ENCODE results near the gene VPS37B.

VPS37B gene

DNA sequence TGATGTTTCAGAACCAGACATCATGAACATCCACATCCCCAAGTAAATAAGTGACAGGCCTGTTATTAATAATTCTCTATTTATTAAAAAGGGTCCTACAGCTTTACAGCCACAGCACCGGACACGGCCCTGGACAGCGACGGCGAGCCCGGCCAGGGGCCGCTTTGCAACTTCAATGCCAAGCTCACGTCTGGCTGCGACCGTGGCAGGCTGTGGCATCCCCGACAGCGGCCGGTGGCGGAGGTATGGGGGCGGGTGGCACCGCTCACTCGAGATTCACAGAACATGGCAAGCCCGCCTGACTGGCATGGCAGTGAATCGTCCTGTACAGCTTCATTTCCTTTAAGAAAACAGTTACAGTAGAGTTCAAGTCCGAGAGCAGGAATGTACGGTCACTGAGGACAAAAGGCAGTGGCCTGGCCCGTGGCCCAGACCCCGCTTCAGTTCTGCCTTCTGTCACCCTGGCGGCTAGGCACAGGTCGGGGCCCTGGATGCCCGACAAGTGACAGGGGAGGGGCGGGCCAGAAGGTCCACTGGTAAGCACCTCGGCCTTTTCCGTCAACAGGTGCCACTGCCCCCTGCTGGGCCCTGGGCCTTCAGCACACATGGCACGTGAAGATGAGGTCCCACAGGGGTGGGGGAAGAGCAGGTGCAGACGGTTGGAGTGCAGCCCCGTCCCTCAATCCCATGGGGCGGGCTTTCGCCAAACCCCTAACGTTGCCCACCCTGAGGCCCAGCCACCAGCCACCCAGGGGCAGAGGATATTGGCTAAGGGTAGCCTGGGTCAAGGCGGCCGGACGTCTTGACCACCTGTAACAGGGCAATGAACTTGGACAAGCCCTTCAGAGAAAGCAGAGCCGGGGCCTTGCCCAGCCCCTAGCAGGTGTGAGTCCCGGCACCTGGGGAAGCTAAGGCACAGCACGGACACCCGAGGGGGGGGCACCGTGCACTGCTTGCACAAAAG, 30.4 kb downstream of the VPS37B start:
- peak; percentile 85 for DNase-seq

GRCh38 chr12:122864894-122865253, 31.1 kb downstream of the VPS37B start:
- DNase-seq: no peak

- peak; percentile 94 for DNase-seq
These were observed 32.8 kb downstream of the VPS37B start for GRCh38 chr12:122862872-122863701.

DNA sequence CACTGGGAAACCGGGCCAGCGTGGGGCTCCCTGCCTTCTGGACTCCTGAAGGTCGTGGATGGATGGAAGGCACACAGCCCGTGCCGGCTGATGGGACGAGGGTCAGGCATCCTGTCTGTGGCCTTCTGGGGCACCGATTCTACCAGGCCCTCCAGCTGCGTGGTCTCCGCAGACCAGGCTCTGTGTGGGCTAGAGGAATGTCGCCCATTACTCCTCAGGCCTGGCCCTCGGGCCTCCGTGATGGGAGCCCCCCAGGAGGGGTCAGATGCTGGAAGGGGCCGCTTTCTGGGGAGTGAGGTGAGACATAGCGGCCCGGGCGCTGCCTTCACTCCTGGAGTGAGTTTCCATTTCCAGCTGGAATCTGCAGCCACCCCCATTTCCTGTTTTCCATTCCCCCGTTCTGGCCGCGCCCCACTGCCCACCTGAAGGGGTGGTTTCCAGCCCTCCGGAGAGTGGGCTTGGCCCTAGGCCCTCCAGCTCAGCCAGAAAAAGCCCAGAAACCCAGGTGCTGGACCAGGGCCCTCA, 33.8 kb downstream of the VPS37B start:
- peak; percentile 59 for DNase-seq

GRCh38 chr12:122861587-122861970, 34.3 kb downstream of the VPS37B start:
- no peak for DNase-seq

- peak; percentile 60 for DNase-seq
These were observed 34.9 kb downstream of the VPS37B start for GRCh38 chr12:122860854-122861586.

- DNase-seq: peak; percentile 94
These were observed 35.7 kb downstream of the VPS37B start for GRCh38 chr12:122860040-122860853.

- no peak for DNase-seq
These were observed 36.5 kb downstream of the VPS37B start for GRCh38 chr12:122859303-122860039.

DNA sequence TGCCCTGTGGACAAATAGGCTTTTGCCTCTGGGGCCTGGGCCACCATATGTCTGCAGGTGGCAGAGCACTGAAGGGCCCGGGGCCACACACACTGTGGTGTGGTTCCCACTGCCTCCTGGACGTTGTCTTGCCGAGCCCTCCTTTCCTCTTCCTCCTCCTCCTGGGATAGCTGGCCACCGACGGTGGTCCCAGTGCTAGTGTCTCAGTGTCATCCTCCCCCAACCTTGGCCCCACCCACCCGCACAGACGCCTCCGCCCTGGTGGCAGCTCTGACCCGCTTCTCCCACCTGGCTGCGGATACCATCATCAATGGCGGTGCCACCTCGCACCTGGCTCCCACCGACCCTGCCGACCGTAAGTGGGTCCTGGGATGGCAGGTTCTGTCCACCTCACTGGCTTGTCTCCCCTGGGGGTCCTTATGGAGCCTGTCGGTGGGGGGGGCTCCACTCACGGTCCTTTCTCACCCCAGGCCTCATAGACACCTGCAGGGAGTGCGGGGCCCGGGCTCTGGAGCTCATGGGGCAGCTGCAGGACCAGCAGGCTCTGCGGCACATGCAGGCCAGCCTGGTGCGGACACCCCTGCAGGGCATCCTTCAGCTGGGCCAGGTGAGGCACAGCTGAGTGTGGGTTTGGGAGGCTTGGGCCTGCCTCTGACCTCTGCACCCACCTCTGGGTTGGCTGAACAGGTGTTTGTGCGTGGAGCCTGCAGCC, 37.2 kb downstream of the VPS37B start:
- DNase-seq: peak; percentile 59

- DNase-seq: no peak
These were observed 37.8 kb downstream of the VPS37B start for GRCh38 chr12:122858171-122858570.

- DNase-seq: peak; percentile 63
These were observed 38.8 kb downstream of the VPS37B start for GRCh38 chr12:122856999-122857671.

DNA sequence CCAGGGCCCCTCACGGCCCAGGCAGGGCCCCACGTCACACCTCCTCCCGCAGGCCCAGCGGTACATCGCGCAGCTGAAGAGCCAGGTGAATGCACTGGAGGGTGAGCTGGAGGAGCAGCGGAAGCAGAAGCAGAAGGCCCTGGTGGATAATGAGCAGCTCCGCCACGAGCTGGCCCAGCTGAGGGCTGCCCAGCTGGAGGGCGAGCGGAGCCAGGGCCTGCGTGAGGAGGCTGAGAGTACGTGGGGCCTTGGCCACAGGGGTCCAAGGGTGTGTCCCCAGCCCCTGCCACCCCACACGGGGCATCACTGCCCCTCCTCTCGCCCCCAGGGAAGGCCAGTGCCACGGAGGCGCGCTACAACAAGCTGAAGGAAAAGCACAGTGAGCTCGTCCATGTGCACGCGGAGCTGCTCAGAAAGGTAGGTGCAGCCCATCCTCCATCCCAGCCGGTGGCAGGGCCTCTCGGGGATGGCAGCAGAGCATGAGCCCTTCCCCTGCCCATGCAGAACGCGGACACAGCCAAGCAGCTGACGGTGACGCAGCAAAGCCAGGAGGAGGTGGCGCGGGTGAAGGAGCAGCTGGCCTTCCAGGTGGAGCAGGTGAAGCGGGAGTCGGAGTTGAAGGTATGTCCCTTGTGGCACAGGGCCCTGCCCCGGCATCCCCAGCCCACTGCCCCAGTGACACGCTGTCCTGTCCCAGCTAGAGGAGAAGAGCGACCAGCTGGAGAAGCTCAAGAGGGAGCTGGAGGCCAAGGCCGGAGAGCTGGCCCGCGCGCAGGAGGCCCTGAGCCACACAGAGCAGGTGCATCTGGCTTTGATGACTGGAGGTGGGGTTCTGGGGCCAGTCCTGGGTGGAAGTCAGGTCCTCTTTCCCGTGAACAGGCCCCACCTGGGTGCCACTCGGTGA, 39.7 kb downstream of the VPS37B start:
- no peak for DNase-seq

DNA sequence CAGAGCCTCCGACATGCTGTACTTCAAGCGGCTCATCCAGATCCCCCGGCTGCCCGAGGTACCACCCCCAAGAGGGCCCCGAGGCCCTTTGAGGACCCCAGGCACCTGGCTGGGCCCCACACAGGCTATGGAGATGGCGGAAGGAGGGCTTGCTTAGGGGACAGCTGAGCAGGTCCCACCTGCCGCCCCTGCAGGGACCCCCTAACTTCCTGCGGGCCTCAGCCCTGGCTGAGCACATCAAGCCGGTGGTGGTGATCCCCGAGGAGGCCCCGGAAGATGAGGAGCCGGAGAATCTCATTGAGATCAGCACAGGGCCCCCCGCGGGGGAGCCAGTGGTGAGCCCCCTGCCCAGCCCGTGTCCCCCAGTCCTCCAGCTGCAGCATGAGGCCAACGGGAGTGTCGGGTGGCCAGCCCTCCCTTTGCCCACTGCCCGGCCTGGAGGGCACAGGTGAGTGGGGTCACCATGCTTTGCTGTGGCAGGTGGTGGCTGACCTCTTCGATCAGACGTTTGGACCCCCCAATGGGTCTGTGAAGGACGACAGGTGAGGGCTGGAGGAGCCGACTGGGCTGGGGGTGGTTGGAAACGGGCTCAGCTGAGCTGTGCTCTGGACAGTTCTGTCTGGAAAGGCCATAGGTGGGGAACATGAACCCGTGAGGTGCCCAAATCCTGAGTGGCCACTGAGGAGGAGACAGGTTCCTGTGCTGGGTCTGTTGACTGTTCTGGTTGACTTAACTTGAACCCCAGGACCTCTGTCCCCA, 40.7 kb downstream of the VPS37B start:
- DNase-seq: no peak

- DNase-seq: no peak
These were observed 41.4 kb downstream of the VPS37B start for GRCh38 chr12:122854554-122854953.

GRCh38 chr12:122853582-122854245, 42.2 kb downstream of the VPS37B start:
- DNase-seq: no peak

DNA sequence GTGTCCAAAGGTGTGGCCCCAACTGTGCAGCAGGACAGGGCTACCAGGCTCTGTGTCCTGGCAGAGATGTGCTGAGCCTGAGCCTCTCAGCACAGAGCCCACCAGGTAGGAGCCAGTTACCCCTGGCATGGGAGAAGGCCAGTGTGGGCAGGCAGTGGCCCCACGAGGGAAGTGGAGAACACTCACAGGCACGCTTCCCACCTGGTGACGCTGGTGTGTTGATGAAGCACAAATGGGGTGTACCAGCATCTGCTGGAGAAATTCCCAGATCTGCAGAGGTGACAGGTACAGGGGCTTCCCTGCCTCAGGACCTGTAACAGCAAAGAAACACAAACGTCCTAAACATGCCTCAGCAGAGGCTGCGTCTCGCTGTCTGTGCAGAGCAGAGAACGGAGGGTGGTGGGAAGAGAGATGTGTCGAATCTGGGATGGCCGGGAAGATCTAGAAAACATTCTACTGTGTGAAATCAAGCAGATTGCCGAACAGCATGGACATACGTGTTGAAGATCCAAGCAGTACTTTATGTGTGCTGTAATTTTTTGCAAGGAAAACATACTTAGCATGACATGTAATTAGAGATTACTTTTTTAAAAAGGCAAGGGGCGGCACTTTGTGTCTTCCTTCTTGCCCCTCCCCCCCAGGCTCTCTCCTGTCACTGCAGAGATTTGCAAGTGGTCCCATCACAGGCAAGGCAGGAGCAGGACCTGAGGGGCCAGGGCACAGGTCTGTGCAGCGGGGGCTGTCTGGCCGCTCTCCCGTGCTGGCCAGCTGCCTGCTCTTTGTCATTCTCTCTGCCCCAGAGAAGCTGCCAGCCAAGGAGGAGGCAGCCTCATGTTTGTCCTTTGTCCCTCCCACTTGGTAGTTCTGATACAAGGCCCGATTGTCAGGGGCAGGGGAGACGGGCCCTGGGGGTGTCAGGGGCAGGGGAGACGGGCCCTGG, 43.3 kb downstream of the VPS37B start:
- no peak for DNase-seq

All from islet precursor cell (in vitro differentiated cells).